ENCODE results near the gene PRKAG2. TPM values are rescaled to one million over a fixed set of nuclear protein-coding genes. Genes with fewer than 3 reads are reported as not detected.

PRKAG2 gene
- total RNA-seq, 1 donor from 2014 or later = 130 TPM

- TF ChIP-seq, protein P1, sequence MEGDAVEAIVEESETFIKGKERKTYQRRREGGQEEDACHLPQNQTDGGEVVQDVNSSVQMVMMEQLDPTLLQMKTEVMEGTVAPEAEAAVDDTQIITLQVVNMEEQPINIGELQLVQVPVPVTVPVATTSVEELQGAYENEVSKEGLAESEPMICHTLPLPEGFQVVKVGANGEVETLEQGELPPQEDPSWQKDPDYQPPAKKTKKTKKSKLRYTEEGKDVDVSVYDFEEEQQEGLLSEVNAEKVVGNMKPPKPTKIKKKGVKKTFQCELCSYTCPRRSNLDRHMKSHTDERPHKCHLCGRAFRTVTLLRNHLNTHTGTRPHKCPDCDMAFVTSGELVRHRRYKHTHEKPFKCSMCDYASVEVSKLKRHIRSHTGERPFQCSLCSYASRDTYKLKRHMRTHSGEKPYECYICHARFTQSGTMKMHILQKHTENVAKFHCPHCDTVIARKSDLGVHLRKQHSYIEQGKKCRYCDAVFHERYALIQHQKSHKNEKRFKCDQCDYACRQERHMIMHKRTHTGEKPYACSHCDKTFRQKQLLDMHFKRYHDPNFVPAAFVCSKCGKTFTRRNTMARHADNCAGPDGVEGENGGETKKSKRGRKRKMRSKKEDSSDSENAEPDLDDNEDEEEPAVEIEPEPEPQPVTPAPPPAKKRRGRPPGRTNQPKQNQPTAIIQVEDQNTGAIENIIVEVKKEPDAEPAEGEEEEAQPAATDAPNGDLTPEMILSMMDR (IDR thresholded peaks at IDR 0.05; ENCODE audit: borderline replicate concordance) = no peak
- Histone ChIP-seq H3K4me3 (no peak overlapping the region), H3K4me1 (peaks cover 37% of the 10 kb centered on the region), H3K27me3 (ENCODE audit: low read depth) (no peaks in the 10 kb centered on the region), H3K9me3 (replicated peaks) (no peaks in the 10 kb centered on the region), H3K36me3 (no peaks in the 10 kb centered on the region), H3K27ac (replicated peaks) (no peak overlapping the region)
- intact Hi-C loops (cut with micrococcal nuclease) = no loop called here
- no peak for DNase-seq
Observed at GRCh38 chr7:151862606-151863381, 14.1 kb downstream of the PRKAG2 start.

- no peaks in the 10 kb centered on the region for H3K9me3 ChIP-seq (replicated peaks)
- DNase-seq = no peak
- TF ChIP-seq, protein P1 (IDR thresholded peaks at IDR 0.05; ENCODE audit: borderline replicate concordance) = no peak
- no peaks in the 10 kb centered on the region for H3K27me3 ChIP-seq (ENCODE audit: low read depth)
- H3K36me3 ChIP-seq = no peaks in the 10 kb centered on the region
- H3K4me3 ChIP-seq = no peak overlapping the region
- intact Hi-C loops (cut with micrococcal nuclease) = no loop called here
- peaks cover 27% of the 10 kb centered on the region for H3K4me1 ChIP-seq
- no peak overlapping the region for H3K27ac ChIP-seq (replicated peaks)
Observed at GRCh38 chr7:151861881-151862280, 15.0 kb downstream of the PRKAG2 start.

GRCh38 chr7:151860771-151861170, 16.1 kb downstream of the PRKAG2 start:
- Histone ChIP-seq H3K9me3 (replicated peaks) (no peaks in the 10 kb centered on the region), H3K27ac (replicated peaks) (no peak overlapping the region), H3K27me3 (ENCODE audit: low read depth) (no peaks in the 10 kb centered on the region), H3K4me1 (peaks cover 27% of the 10 kb centered on the region), H3K36me3 (no peaks in the 10 kb centered on the region), H3K4me3 (no peak overlapping the region)
- TF ChIP-seq, protein P1 (IDR thresholded peaks at IDR 0.05; ENCODE audit: borderline replicate concordance) = no peak
- DNase-seq = no peak
- intact Hi-C loops (cut with micrococcal nuclease) = no loop called here

DNA sequence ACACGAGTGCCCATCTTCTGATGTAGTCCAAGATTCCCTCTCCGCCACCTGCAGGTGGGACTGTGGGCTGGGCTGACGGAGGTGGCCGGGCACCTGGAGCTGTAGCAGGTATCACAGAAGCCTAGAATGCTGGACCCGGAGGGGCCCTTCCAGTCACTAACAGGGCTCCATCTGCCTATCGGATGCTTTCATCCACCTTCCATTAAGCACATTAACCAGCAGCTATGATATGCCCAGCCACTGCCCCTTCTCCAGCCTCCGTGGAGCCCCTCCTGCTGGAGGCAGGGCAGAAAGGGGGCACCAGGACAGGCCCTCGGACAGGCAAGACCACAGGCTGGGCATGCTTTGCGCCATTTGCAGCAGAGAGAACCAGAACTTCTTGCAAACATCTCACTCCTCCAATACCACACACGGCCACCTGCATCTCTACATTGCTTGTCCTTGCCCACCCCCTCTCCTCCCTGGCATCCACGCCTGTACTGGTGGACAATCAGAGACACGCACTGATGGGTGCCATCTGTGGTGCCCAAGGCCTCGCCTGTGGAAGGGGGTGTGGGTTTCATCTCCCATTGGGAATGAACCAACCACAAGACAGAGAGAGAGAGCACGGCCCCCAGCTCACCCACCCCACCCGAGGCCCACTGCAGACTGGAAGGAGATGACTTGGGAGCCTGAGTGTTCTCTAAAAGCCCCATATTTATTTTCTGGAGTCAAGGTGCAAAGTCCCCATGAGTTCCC, 16.8 kb downstream of the PRKAG2 start:
- Histone ChIP-seq H3K4me1 (peaks cover 27% of the 10 kb centered on the region), H3K36me3 (no peaks in the 10 kb centered on the region), H3K9me3 (replicated peaks) (no peaks in the 10 kb centered on the region), H3K27ac (replicated peaks) (no peak overlapping the region), H3K4me3 (no peak overlapping the region), H3K27me3 (ENCODE audit: low read depth) (no peaks in the 10 kb centered on the region)
- intact Hi-C loops (cut with micrococcal nuclease) = no loop called here
- DNase-seq = no peak
- TF ChIP-seq, protein P1 (IDR thresholded peaks at IDR 0.05; ENCODE audit: borderline replicate concordance) = no peak

- Histone ChIP-seq H3K4me1 (peaks cover 28% of the 10 kb centered on the region), H3K27ac (replicated peaks) (no peak overlapping the region), H3K27me3 (ENCODE audit: low read depth) (no peaks in the 10 kb centered on the region), H3K4me3 (no peak overlapping the region), H3K36me3 (no peaks in the 10 kb centered on the region), H3K9me3 (replicated peaks) (no peaks in the 10 kb centered on the region)
- intact Hi-C loops (cut with micrococcal nuclease) = no loop called here
- TF ChIP-seq, protein P1 (IDR thresholded peaks at IDR 0.05; ENCODE audit: borderline replicate concordance) = no peak
- DNase-seq = peak; percentile 51
Observed at GRCh38 chr7:151859111-151859947, 17.6 kb downstream of the PRKAG2 start.
